Measurements from ENCODE around the gene C1orf226.
"Not testable (repeated sequence)": the region's sequence is repeated elsewhere in the genome, so short reads cannot be mapped to it uniquely, and the experiment has no call there.

The C1orf226 gene

DNA sequence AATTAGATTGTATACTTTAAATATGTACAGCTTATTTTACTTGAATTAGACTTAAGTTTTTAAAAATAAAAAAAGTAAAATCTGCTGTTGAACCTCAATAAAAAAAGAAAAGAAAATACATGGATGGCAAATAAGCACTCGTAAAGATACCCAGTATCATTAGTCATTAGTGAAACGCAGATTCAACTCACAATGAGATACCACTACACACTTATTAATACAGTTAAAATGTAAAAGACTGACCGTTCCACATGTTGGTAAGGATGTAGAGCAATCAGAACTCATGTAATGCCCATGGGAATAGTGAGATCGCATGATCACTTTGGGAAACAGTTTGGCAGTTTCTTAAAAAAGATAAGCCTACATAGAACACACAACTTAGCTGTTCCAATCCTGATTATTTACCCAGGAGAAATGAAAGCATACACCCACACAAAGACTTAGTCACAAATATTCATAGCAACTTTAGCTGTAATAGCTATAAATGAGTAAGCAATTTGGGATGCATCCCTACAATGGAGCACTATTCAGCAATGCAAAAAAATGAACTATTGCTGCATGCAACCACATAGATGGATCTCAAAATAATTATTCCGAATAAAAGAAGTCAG lies 23.1 kb downstream of the C1orf226 start:
- DNase-seq = no peak

DNA sequence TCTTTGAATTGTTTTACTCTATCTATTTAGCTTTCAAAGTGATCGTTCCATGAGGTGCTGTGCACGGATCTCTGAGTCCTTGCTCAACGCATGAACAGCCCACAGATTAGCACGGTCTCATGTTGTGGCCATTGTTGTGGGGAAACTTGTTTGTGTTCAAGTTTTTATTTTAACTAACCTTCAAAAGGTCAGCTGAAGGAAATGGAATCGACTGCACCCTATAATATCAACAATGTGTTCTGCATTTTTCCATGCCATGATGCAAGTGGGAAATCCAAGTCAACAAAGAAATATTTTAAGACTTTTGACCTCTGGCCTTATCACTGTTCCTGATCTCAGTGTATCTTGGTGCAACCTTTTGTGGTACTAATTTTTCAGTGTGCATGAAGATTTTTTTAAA lies 24.3 kb downstream of the C1orf226 start:
- DNase-seq = no peak

DNA sequence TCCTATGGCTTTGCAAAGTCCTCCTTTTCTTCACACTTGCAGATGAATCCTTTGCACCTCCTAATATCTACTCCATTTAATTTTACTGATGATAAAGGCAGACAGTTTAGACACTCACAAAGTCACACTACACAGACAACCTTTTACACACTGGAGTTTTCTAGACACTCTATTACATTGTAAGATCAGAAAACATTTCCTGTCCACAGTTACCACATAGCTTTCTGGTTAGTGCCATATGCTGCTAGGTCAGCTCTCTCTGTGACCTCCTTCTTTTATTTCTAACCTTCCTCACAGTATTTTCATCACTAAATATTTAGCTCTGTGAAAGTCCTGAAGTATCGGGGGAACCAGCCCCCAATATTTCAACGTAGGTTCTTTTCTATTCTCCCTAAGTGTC lies 25.3 kb downstream of the C1orf226 start:
- DNase-seq = no peak

DNA sequence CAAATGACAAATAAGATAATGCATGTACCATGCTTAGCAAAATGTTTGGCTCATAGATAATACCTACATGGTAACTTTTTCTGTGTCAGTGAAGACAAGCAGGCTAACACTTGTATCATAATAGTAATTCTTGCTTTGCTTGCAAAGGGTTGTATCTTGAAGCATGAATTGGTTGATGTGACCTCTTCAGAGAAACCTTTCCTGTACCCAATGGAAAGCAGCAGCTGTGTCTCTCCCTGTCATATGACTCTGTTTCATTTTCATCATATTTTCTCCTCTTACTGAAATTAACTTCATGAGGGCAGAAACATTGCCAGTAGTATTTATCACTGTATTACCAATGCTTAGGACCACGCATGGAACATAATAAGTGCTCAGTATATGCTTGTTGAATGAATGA lies 26.0 kb downstream of the C1orf226 start:
- no peak for DNase-seq

DNA sequence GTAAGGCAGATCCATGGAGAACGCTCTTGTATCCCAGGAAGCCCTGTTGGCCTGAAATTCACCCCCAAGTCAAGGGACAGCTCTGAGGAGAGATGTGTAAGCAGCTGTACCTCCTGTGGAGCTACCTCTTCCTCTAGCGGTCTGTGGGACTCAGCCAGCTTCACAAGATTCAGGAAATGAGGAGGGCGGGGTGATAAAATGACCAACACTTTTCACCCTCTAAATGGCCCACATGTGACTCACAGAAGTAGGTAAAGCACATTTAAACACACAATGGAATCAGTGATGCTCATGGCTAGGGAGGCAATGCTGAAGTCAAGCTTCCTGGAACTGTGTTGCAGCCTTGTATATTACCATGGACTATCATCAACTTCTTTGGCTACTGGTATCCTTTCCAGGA lies 30.5 kb downstream of the C1orf226 start, which contains the start of gene SH2D1B:
SH2D1B (minus strand) TSS at position 135 of the 400 bp plus-strand sequence; CDS start at position 15, 120 bp downstream.
- no peak for DNase-seq

DNA sequence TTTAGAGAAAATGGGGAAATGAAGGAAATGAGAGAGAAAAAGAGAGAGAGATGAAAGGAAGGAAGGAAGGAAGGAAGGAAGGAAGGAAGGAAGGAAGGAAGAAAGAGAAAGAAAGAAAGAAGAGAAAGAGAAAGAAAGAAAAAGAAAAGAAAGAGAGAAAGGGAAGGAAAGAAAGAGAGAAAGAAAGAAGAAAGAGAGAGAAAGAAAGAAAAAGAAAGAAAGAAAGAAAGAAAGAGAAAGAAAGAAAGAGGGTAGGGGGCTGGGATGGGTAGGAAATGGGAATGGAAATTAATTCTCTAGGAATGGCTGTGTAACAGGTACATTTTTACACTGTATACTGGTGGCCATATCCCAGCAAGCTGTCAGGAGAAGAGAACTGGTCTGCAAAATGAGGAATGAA lies 34.7 kb downstream of the C1orf226 start:
- DNase-seq = no peak

DNA sequence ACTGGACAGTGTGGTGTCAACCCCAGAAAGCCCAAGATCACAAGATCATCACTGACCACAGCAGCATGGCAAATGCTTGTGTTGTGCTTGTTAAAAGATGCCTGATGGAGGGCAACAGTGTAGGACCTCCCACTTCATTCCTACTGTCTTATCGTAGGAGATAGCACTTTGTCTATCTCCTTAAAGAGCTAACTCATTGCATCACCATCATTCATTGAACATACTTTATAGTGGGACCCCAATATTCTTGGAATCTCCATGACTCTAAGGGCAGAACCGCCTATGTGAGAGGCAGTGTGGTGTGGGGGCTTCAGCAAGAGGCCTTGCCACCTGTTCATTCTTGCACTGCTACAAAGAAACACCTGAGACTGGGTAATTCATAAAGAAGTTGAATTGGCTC lies 35.4 kb downstream of the C1orf226 start:
- DNase-seq = no peak

DNA sequence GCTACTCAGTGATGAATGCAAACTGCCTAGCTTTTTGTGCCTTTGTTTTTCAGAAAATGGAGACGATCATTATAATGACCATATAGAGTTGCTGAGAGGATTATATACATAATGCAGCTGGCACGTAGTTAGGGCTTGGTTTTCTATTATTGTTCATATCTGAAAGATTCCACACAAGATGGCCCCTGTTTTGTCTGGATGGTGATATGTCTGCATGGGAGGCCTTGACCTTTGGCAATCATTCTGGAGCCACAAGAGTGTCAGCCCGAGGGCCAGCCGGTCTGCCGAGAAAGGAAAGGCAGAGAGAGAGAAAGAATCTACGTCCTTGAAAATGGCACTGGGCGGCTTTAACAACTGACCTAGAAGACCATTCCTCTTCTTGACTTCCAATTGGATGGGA lies 36.1 kb downstream of the C1orf226 start:
- DNase-seq = no peak

DNA sequence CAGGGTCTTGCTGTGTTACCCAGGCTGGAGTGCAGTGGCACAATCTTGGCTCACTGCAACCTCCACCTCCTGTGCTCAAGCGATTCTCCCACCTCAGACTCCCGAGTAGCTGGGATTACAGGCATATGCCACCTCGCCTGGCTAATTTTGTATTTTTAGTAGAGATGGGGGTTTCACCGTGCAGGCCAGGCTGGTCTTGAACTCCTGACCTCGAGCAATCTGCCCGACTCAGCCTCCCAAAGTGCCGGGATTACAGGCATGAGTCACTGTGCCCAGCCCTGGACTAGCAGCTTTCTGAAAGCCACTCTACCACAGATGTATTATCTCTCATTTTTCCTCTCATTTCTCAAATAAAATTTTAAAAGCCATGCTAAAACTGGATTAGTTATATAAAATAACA lies 37.1 kb downstream of the C1orf226 start:
- not testable (repeated sequence) for DNase-seq

DNA sequence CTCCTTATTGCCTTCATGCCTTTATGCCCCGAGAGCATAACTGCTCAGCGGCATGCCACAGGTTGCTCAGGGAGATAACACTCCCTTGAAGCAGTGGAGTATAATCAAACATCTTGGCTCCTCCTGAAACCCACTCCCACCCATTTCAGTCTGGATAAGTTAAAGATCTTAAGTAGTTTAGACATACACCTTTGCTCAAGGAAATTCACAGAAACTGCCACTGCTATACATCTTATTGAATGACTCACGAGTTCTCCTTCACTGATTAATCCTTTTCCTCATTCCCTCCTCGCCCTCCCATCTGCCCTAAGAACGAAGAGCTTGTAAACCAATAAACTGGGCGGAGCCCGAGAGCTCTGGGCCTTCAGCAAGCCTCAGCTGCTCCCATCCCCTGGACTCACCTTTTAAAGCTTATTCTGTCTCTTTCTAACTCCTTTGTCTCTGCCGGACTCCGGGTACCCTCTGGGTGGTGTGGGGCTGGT lies 38.0 kb downstream of the C1orf226 start:
- DNase-seq = peak in 1 of 56 donors; percentile 1

DNA sequence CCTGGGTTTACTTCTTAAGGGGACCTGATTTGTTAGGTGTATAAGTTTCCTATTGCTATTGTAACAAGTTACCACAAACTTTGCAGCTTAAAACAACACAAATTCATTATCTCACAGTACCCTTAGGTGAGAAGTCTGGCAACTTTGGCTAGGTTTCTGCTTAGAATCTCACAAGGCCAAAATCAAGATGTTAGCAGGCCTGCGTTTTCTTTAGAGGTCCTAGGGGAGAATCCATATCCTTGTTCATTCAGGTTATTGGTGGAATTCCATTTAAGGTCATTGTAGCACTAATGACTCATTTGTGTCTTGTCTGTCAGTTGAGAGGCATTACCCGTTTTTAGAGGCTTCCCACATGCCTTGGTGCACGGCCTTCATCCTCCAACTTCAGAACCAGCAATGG lies 38.6 kb downstream of the C1orf226 start:
- no peak for DNase-seq

DNA sequence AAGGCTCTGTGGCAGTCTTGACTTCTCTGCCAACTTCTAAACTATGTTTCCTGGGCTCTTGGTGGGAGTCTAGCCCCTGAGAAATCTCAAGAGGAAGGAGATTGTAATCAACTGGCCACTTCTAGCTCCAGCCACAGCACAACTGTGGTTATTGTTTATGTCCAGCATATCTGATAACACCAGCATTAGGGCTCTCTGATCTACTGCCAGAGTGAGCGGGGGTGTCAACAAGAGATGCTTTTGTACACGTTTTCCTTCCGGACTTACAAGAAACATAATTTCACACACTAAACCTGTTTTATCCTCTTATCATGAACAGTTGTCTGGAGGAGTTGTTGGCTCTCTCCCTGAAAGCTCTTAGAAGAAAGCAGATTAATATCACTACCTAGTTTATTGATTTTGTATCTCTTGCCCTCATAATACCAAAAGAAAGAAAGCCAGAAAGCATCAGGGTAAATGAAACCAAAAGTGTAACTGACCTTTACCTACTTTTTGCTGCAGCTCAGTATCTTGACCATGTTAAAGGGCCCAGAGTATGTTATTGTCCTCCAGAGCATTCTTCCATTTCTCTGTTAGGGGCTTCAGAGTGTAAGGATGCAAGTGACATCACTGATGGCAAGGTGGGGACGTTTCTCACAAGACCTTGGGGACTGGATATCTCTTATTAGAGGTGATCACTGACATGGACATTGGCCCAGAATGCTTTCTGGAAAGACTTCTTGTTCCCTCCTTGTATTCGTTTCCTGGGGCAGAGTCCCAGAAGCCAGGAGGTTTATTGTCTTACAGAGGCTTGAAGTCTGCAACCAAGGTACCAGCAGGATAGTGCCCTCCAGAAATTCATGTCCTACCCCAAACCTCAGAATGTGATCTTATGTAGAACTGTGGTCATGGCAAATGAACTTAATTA lies 40.0 kb downstream of the C1orf226 start:
- peak in 1 of 56 donors; percentile 6 for DNase-seq

DNA sequence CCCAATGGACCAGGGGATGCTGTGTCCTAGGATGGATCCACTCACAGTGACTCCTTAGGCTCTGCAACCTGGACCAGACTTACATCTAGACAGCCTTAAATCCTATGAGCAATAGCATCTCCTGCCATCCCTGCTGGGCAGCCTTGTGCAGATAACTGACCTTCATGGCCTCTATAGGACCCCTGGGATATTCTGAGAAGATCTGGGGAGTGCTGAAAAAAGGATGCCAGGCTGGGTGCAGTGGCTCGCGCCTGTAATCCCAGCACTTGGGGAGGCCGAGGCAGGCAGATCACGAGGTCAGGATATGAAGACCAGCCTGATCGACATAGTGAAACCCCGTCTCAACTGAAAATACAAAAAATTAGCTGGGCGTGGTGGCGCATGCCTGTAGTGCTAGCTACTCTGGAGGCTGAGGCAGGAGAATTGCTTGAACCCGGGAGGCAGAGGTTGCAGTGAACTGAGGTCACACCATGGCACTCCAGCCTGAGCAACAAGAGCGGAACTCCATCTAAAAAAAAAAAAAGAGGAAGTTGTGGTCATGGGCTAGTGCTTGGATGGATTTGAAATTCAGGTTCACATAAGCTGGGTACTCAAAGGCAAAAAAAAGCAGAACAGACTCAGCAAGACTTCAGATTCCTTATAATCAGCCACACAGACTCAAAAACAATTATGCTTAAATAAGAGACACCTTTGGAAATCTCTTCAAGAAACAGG lies 41.3 kb downstream of the C1orf226 start:
- DNase-seq = peak in 1 of 56 donors; percentile 4

DNA sequence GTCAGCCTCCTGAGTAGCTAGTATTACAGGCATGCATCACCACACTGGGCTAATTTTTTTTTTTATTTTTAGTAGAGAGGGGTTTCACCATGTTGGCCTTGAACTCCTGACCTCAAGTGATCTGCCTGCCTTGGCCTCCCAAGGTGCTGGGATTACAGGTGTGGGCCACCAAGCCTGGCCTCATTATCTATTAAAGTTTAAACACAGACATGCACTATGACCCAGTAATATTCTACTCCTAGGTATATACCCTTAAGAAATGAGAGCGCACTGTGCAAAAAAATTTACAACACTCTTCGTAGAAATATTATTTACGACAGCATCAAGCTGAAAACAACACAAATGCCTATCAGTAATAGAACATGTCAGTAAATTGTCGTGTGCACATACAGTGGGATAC lies 49.1 kb downstream of the C1orf226 start:
- no peak for DNase-seq

DNA sequence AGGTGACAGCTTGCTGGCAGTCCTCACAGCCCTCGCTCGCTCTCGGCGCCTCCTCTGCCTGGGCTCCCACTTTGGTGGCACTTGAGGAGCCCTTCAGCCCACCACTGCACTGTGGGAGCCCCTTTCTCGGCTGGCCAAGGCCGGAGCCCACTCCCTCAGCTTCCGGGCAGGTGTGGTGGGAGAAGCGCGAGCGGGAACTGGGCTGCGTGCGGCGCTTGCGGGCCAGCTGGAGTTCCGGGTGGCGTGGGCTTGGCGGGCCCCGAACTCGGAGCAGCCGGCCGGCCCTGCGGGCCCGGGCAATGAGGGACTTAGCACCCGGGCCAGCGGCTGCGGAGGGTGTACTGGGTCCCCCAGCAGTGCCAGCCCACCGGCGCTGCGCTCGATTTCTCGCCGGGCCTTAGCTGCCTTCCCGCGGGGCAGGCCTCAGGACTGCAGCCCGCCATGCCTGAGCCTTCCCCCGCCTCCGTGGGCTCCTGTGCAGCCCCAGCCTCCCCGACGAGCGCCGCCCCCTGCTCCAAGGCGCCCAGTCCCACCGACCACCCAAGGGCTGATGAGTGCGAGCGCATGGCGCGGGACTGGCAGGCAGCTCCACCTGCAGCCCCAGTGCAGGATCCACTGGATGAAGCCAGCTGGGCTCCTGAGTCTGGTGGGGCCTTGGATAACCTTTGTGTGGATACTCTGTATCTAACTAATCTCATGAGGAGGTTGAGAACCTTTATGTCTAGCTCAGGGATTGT lies 51.6 kb downstream of the C1orf226 start:
- DNase-seq = not testable (repeated sequence)

Measured in amygdala (tissue), 56 donors.